HG03575 (cell line): ENCODE results near the gene CHID1.

Source experiments
- ATAC-seq: cut with Tn5 transposase; IDR thresholded peaks from one replicate; pipeline ENCODE4 v1.9.1; 2021; ENCODE audit not compliant: unreplicated experiment, insufficient number of reproducible peaks, low FRiP score; ENCODE audit errors: extremely low read depth

The CHID1 gene

GRCh38 chr11:869399-870126, 41.0 kb downstream of the CHID1 start:
- no peak for ATAC-seq

- no peak for ATAC-seq
Observed at GRCh38 chr11:868802-869201, 41.8 kb downstream of the CHID1 start.

- no peak for ATAC-seq
Observed at GRCh38 chr11:868394-868793, 42.2 kb downstream of the CHID1 start.

GRCh38 chr11:867856-868358, 42.7 kb downstream of the CHID1 start:
- ATAC-seq, result no peak

GRCh38 chr11:866481-866880, 44.1 kb downstream of the CHID1 start:
- no peak for ATAC-seq

GRCh38 chr11:865462-866430, 44.9 kb downstream of the CHID1 start:
- no peak for ATAC-seq

GRCh38 chr11:864898-865297, 45.7 kb downstream of the CHID1 start:
- ATAC-seq, result no peak

GRCh38 chr11:863910-864827, 46.4 kb downstream of the CHID1 start:
- no peak for ATAC-seq

- ATAC-seq, result no peak
Observed at GRCh38 chr11:863023-863909, 47.3 kb downstream of the CHID1 start.

- ATAC-seq, result no peak
Observed at GRCh38 chr11:862696-863022, 48.0 kb downstream of the CHID1 start.

- ATAC-seq, result no peak
Observed at GRCh38 chr11:862081-862661, 48.4 kb downstream of the CHID1 start.

- ATAC-seq, result no peak
Observed at GRCh38 chr11:861105-861479, 49.5 kb downstream of the CHID1 start.

GRCh38 chr11:860234-861104, 50.1 kb downstream of the CHID1 start:
- no peak for ATAC-seq

GRCh38 chr11:859394-860131, 51.0 kb downstream of the CHID1 start:
- ATAC-seq, result no peak

- ATAC-seq, result no peak
Observed at GRCh38 chr11:858762-859339, 51.8 kb downstream of the CHID1 start.
